Suprapubic skin (tissue), 4 donors: ENCODE data around the gene SIN3B. TPM values are rescaled to one million over a fixed set of nuclear protein-coding genes. Genes with fewer than 3 reads are reported as not detected.

Experiments
- DNase-seq, 2 donors: peaks; one replicate each; pipeline ENCODE4 v3.0.0-alpha.2; 2019; ENCODE audit warnings: low spot score in 2 of 2
- H3K27ac ChIP-seq: fragments of 200-600 bp; sonication (generic); one replicate; pipeline ENCODE4 v1.5.1; 2019
- H3K27me3 ChIP-seq: fragments of 200-600 bp; sonication (generic); one replicate; pipeline ENCODE4 v1.5.1; 2019
- H3K36me3 ChIP-seq: fragments of 200-600 bp; sonication (generic); one replicate; pipeline ENCODE4 v1.5.1; 2019
- H3K4me1 ChIP-seq: fragments of 200-600 bp; sonication (generic); one replicate; pipeline ENCODE4 v1.5.1; 2019
- H3K4me3 ChIP-seq: fragments of 200-600 bp; sonication (generic); one replicate; pipeline ENCODE4 v1.5.1; 2019; ENCODE audit warnings: mild to moderate bottlenecking
- H3K9me3 ChIP-seq: fragments of 200-600 bp; sonication (generic); one replicate; pipeline ENCODE4 v1.5.1; 2019
- EP300 ChIP-seq: sonication (generic); formaldehyde crosslinking; IDR thresholded peaks from one replicate; pipeline ENCODE4 v1.6.1; 2017; ENCODE audit warnings: antibody characterized with exemption
- POLR2A ChIP-seq, 2 donors: fragments of 450-650 bp; IDR thresholded peaks; one replicate each; pipeline ENCODE4 v1.6.1; 2017; ENCODE audit warnings: antibody characterized with exemption in 2 of 2, mild to moderate bottlenecking in 2 of 2, moderate library complexity in 2 of 2
- POLR2AphosphoS5 ChIP-seq, 3 donors: sonication (generic); formaldehyde crosslinking; IDR thresholded peaks; one replicate each; pipeline ENCODE4 v1.6.1; 2017; ENCODE audit warnings: antibody characterized with exemption in 3 of 3
- WGBS: methylation state at CpG from one replicate; pipeline ENCODE4 v1.1.5; 2018; 5-methylcytosine and 5-hydroxymethylcytosine counted together
- total RNA-seq, 4 donors: library from RNA; depleted of rRNA; stranded (reverse); fragments of >200 nt; gene quantifications; one replicate each; pipeline ENCODE4 v1.1.0, GENCODE V29; 2016
- TF ChIP-seq, protein P1 (sequence below), 2 donors: fragments of 200-600 bp in 1 of 2; fragments of 450-650 bp in 1 of 2; sonication (generic) in 1 of 2; IDR thresholded peaks; one replicate each; pipeline ENCODE4 v1.5.1; 2016 to 2019; ENCODE audit warnings: antibody characterized with exemption in 2 of 2, mild to moderate bottlenecking in 1 of 2, moderate library complexity in 1 of 2

Gene SIN3B
- total RNA-seq, 4 donors from 2014 or later = 32.1 to 122 (median 39.4) TPM

- Histone ChIP-seq H3K27ac (no peak overlapping the region), H3K4me3 (no peak overlapping the region), H3K27me3 (no peaks in the 10 kb centered on the region), H3K36me3 (peaks cover 77% of the 10 kb centered on the region), H3K9me3 (no peaks in the 10 kb centered on the region), H3K4me1 (peaks cover 6% of the 10 kb centered on the region)
- TF ChIP-seq, protein P1, sequence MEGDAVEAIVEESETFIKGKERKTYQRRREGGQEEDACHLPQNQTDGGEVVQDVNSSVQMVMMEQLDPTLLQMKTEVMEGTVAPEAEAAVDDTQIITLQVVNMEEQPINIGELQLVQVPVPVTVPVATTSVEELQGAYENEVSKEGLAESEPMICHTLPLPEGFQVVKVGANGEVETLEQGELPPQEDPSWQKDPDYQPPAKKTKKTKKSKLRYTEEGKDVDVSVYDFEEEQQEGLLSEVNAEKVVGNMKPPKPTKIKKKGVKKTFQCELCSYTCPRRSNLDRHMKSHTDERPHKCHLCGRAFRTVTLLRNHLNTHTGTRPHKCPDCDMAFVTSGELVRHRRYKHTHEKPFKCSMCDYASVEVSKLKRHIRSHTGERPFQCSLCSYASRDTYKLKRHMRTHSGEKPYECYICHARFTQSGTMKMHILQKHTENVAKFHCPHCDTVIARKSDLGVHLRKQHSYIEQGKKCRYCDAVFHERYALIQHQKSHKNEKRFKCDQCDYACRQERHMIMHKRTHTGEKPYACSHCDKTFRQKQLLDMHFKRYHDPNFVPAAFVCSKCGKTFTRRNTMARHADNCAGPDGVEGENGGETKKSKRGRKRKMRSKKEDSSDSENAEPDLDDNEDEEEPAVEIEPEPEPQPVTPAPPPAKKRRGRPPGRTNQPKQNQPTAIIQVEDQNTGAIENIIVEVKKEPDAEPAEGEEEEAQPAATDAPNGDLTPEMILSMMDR (IDR thresholded peaks at IDR 0.05) = no peak
- TF ChIP-seq POLR2AphosphoS5 (IDR thresholded peaks at IDR 0.05) = no peak
- TF ChIP-seq POLR2A (IDR thresholded peaks at IDR 0.05) = no peak
- TF ChIP-seq EP300 = no peak
- 76% methylated on average over 4 of the region's 4 CpGs for WGBS
- no peak for DNase-seq
These were observed 7.8 kb downstream of the SIN3B start for GRCh38 chr19:16837035-16837362.

- H3K9me3 ChIP-seq = no peaks in the 10 kb centered on the region
- no peak overlapping the region for H3K27ac ChIP-seq
- H3K4me1 ChIP-seq = peaks cover 6% of the 10 kb centered on the region
- H3K27me3 ChIP-seq = no peaks in the 10 kb centered on the region
- peaks cover 87% of the 10 kb centered on the region for H3K36me3 ChIP-seq
- no peak for TF ChIP-seq EP300
- TF ChIP-seq, protein P1 (IDR thresholded peaks at IDR 0.05) = no peak
- TF ChIP-seq POLR2AphosphoS5 (IDR thresholded peaks at IDR 0.05) = no peak
- TF ChIP-seq POLR2A (IDR thresholded peaks at IDR 0.05) = no peak
- H3K4me3 ChIP-seq = no peak overlapping the region
- no peak for DNase-seq
- WGBS = 62% methylated on average over 11 of the region's 15 CpGs
These were observed 12.3 kb downstream of the SIN3B start for GRCh38 chr19:16841391-16841926.

- H3K36me3 ChIP-seq = peaks cover 98% of the 10 kb centered on the region
These were observed 17.7 kb downstream of the SIN3B start for GRCh38 chr19:16846901-16847300.

DNA sequence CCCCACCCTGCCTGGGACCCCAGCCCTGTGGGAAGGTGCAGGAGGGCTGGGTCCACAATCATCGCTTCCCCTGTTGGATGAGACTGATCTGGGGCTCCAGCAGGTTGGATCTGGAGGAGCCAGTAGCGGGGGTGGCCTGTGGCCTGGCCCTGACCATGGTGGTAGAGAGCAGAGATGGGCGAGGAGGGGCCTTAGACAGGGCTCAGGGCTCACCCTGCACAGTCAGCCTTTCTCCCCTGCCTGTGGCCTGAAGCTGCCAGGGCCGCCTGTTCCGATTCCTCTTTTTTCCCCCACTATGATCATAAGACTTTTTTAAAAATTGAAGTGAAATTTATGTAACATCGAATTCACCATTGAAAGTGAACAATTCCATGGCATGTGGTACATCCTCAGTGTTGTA lies 18.2 kb downstream of the SIN3B start:
- no peak for TF ChIP-seq POLR2AphosphoS5 (IDR thresholded peaks at IDR 0.05)
- TF ChIP-seq EP300 = no peak
- no peak for TF ChIP-seq POLR2A (IDR thresholded peaks at IDR 0.05)
- Histone ChIP-seq H3K4me3 (no peak overlapping the region), H3K4me1 (no peaks in the 10 kb centered on the region), H3K27me3 (no peaks in the 10 kb centered on the region), H3K9me3 (no peaks in the 10 kb centered on the region), H3K27ac (no peak overlapping the region), H3K36me3 (peaks cover 98% of the 10 kb centered on the region)
- WGBS = 95% methylated on average over 6 of the region's 6 CpGs
- DNase-seq = no peak

More at GRCh38 chr19:16846901-16847300, 17.7 kb downstream of the SIN3B start:
- no peaks in the 10 kb centered on the region for H3K27me3 ChIP-seq
- TF ChIP-seq, protein P1 (IDR thresholded peaks at IDR 0.05) = no peak
- TF ChIP-seq POLR2AphosphoS5 (IDR thresholded peaks at IDR 0.05) (no peak), EP300 (no peak), POLR2A (IDR thresholded peaks at IDR 0.05) (no peak)
- H3K9me3 ChIP-seq = no peaks in the 10 kb centered on the region
- no peaks in the 10 kb centered on the region for H3K4me1 ChIP-seq
- H3K27ac ChIP-seq = no peak overlapping the region
- no peak overlapping the region for H3K4me3 ChIP-seq
- 94% methylated on average over 15 of the region's 16 CpGs for whole genome bisulfite sequencing
- no peak for DNase-seq

GRCh38 chr19:16849168-16849567 lies 20.0 kb downstream of the SIN3B start:
- WGBS = 100% methylated on average over 1 of the region's 1 CpG
- no peaks in the 10 kb centered on the region for H3K4me1 ChIP-seq

More at GRCh38 chr19:16849168-16849567, 20.0 kb downstream of the SIN3B start:
- Histone ChIP-seq H3K36me3 (peaks cover 98% of the 10 kb centered on the region), H3K9me3 (no peaks in the 10 kb centered on the region), H3K27ac (no peak overlapping the region), H3K4me3 (no peak overlapping the region), H3K27me3 (no peaks in the 10 kb centered on the region)
- no peak for TF ChIP-seq EP300
- TF ChIP-seq POLR2A (IDR thresholded peaks at IDR 0.05) = no peak
- TF ChIP-seq, protein P1 (IDR thresholded peaks at IDR 0.05) = no peak
- no peak for TF ChIP-seq POLR2AphosphoS5 (IDR thresholded peaks at IDR 0.05)
- DNase-seq = no peak
